CD4-positive, alpha-beta memory T cell (primary cell): ENCODE results near the gene MTERF4. TPM values are rescaled to one million over a fixed set of nuclear protein-coding genes. Genes with fewer than 3 reads are reported as not detected.

Source experiments
- CTCF ChIA-PET: fragments of 350-600 bp; sonication (Branson Sonifier 250); formaldehyde crosslinking; loops from one replicate; lab custom pipeline; 2021; ENCODE audit warnings: inconsistent platforms; ENCODE audit not compliant: partially characterized antibody; lab: Charles Lee
- POLR2A ChIA-PET: fragments of 350-600 bp; sonication (Branson Sonifier 250); formaldehyde crosslinking; loops from one replicate; lab custom pipeline; 2021; ENCODE audit not compliant: partially characterized antibody; lab: Charles Lee
- DNase-seq, 5 donors: peaks; one replicate each; pipeline versions ENCODE4 v3.0.0 to v3.0.0-alpha.2; 2020 to 2022; ENCODE audit warnings: mixed read lengths in 1 of 5
- H3K27ac ChIP-seq: one replicate; pipeline ENCODE4 v1.7.0; 2013; ENCODE audit warnings: low read depth, low read length
- H3K27me3 ChIP-seq: 2 replicates; pipeline ENCODE4 v1.7.0; 2013; ENCODE audit warnings: mild to moderate bottlenecking, low read length, moderate library complexity; ENCODE audit not compliant: insufficient read depth
- H3K36me3 ChIP-seq: 2 replicates; pipeline ENCODE4 v1.7.0; 2013; ENCODE audit warnings: mild to moderate bottlenecking, low read length, moderate library complexity; ENCODE audit not compliant: insufficient read depth
- H3K4me1 ChIP-seq: 2 replicates; pipeline ENCODE4 v1.7.0; 2013; ENCODE audit warnings: mild to moderate bottlenecking, low read length, moderate library complexity; ENCODE audit not compliant: insufficient read depth
- H3K4me3 ChIP-seq, 2 donors: one replicate each; pipeline ENCODE4 v1.7.0; 2013; ENCODE audit warnings: low read length in 2 of 2, mild to moderate bottlenecking in 1 of 2
- H3K9me3 ChIP-seq, 2 donors: one replicate each; pipeline ENCODE4 v1.7.0; 2013; ENCODE audit warnings: low read length in 2 of 2, control low read depth in 1 of 2; ENCODE audit not compliant: control insufficient read depth in 1 of 2
- H3K27ac Mint-ChIP-seq, 7 donors: one replicate each; pipeline ENCODE4 v1.8.0; 2020 to 2021; ENCODE audit warnings: mixed read lengths in 7 of 7, mild to moderate bottlenecking in 6 of 7, inconsistent platforms in 3 of 7, moderate library complexity in 3 of 7
- H3K27me3 Mint-ChIP-seq, 2 donors: one replicate each; pipeline ENCODE4 v1.8.0; 2020 to 2021; ENCODE audit warnings: mixed read lengths in 2 of 2
- H3K36me3 Mint-ChIP-seq, 2 donors: one replicate each; pipeline ENCODE4 v1.8.0; 2020 to 2021; ENCODE audit warnings: mixed read lengths in 2 of 2, inconsistent platforms in 1 of 2, mild to moderate bottlenecking in 1 of 2
- H3K4me1 Mint-ChIP-seq, 4 donors: one replicate each; pipeline ENCODE4 v1.8.0; 2020 to 2021; ENCODE audit warnings: mixed read lengths in 4 of 4, mild to moderate bottlenecking in 1 of 4
- H3K4me3 Mint-ChIP-seq, 8 donors: one replicate each; pipeline ENCODE4 v1.8.0; 2020 to 2021; ENCODE audit warnings: mixed read lengths in 8 of 8, mild to moderate bottlenecking in 7 of 8, moderate library complexity in 6 of 8, inconsistent platforms in 3 of 8
- H3K9me3 Mint-ChIP-seq, 8 donors: one replicate each; pipeline ENCODE4 v1.8.0; 2020 to 2021; ENCODE audit warnings: mixed read lengths in 8 of 8, mild to moderate bottlenecking in 5 of 8, inconsistent platforms in 3 of 8, moderate library complexity in 1 of 8
- intact Hi-C: fragments of 100-400 bp; cut with micrococcal nuclease; formaldehyde crosslinking; loops from one replicate; pipeline ENCODE4 v1.15.1; 2023
- polyA plus RNA-seq, 2 donors: library from polyadenylated mRNA; unstranded; fragments of 300-500 nt; fragmentation: Illumina TruSeq; gene quantifications; one replicate each; pipeline ENCODE4 v1.2.3, GENCODE V29; 2021
- total RNA-seq, 2 experiments: library from RNA; stranded (reverse); gene quantifications; one replicate each; pipeline ENCODE4 v1.2.3, GENCODE V29; 2021

MTERF4 gene
- total and polyA plus RNA-seq, 4 experiments from 2014 or later: 44.6 to 227 (median 130) TPM

- peaks cover 26% of the 10 kb centered on the region for H3K4me1 ChIP-seq
- H3K9me3 ChIP-seq: no peaks in the 10 kb centered on the region
- no peak for DNase-seq
- H3K27ac Mint-ChIP-seq: peak overlapping the region; percentile 72 to 90 (median 82)
- peaks cover 28 to 50% (median 43%) of the 10 kb centered on the region in 4 donors for H3K4me1 Mint-ChIP-seq
- no peaks in the 10 kb centered on the region for H3K27me3 ChIP-seq
- H3K9me3 Mint-ChIP-seq: peaks cover 0 to 1% (median 0%) of the 10 kb centered on the region in 8 donors
- ChIA-PET CTCF (interaction anchor here (1.0 to 3.7 kb wide), 3 partner anchors 9 to 68 kb away, joined by 3 to 44 read pairs (median 4); no protein-coding TSS in a partner anchor), POLR2A (interaction anchor here (0.9 to 9.0 kb wide), 8 partner anchors 12 to 168 kb away, joined by 3 to 299 read pairs (median 15); partner anchors contain the start of genes HDLBP, MTERF4 and SEPTIN2)
- no peaks in the 10 kb centered on the region for H3K27me3 Mint-ChIP-seq
- intact Hi-C loops: loop anchor here (5.0 kb wide), 1 partner anchor 296 kb away; no protein-coding TSS in a partner anchor
- H3K36me3 ChIP-seq: no peaks in the 10 kb centered on the region
- peaks cover 5 to 24% of the 10 kb centered on the region in 2 donors for H3K36me3 Mint-ChIP-seq
- peak overlapping the region; percentile 70 to 93 for H3K4me3 ChIP-seq
- no peak overlapping the region for H3K27ac ChIP-seq
- peak overlapping the region; percentile 90 to 99 (median 94) for H3K4me3 Mint-ChIP-seq
These were observed 46.2 kb upstream of the MTERF4 start for GRCh38 chr2:241148239-241148638.

GRCh38 chr2:241147336-241147735 is 45.2 kb upstream of the MTERF4 start:
- Mint-ChIP-seq H3K4me1 (peaks cover 27 to 47% (median 42%) of the 10 kb centered on the region in 4 donors), H3K9me3 (peaks cover 0 to 1% (median 0%) of the 10 kb centered on the region in 8 donors), H3K36me3 (peaks cover 4 to 23% of the 10 kb centered on the region in 2 donors), H3K27ac (no peak overlapping the region), H3K4me3 (peak overlapping the region in 6 of 8 donors; percentile 70 to 99 (median 92)), H3K27me3 (no peaks in the 10 kb centered on the region)
- DNase-seq: no peak
- ChIA-PET POLR2A (interaction anchor here (1.8 to 9.0 kb wide), 2 partner anchors 11 to 40 kb away, joined by 8 to 299 read pairs; partner anchors contain the start of gene MTERF4), CTCF (interaction anchor here (1.0 to 1.2 kb wide), 2 partner anchors 67 to 70 kb away, joined by 3 read pairs; no protein-coding TSS in a partner anchor)
- intact Hi-C loops: loop anchor here (5.0 kb wide), 1 partner anchor 295 kb away; no protein-coding TSS in a partner anchor
- Histone ChIP-seq H3K27ac (no peak overlapping the region), H3K4me3 (no peak overlapping the region), H3K4me1 (peaks cover 26% of the 10 kb centered on the region), H3K27me3 (no peaks in the 10 kb centered on the region), H3K9me3 (no peaks in the 10 kb centered on the region), H3K36me3 (peaks cover 4% of the 10 kb centered on the region)

DNA sequence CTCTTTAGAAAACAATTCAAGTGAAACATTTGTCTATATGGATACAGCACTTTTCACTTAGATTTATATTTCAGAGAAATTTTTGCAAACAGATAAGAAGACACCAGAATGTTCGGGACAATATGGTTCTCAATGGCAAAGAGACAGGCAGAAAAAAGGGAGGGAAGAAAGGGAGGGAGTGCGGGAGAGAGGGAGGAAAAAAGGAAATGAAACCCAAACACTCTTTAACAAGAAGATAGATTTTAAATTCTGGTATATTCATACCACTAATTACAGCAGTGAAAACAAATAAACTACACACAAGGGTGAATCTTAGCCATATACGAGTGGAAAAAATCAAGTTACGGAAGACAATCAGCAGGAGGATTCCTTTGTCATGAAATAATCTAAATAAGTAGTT is 44.2 kb upstream of the MTERF4 start:
- Histone ChIP-seq H3K4me3 (no peak overlapping the region), H3K4me1 (peaks cover 19% of the 10 kb centered on the region), H3K9me3 (no peaks in the 10 kb centered on the region), H3K27ac (no peak overlapping the region), H3K27me3 (no peaks in the 10 kb centered on the region), H3K36me3 (peaks cover 7% of the 10 kb centered on the region)
- intact Hi-C loops: loop anchor here (5.0 kb wide), 1 partner anchor 294 kb away; no protein-coding TSS in a partner anchor
- DNase-seq: no peak
- H3K27ac Mint-ChIP-seq: peak overlapping the region in 1 of 7 donors; percentile 43
- CTCF ChIA-PET: interaction anchor here (1.2 to 1.9 kb wide), 2 partner anchors 22 to 69 kb away, joined by 3 to 10 read pairs; no protein-coding TSS in a partner anchor
- POLR2A ChIA-PET: interaction anchor here (0.7 to 9.0 kb wide), 3 partner anchors 10 to 233 kb away, joined by 3 to 299 read pairs (median 8); partner anchors contain the start of gene MTERF4
- H3K36me3 Mint-ChIP-seq: peaks cover 11 to 28% of the 10 kb centered on the region in 2 donors
- peaks cover 0 to 1% (median 0%) of the 10 kb centered on the region in 8 donors for H3K9me3 Mint-ChIP-seq
- no peaks in the 10 kb centered on the region for H3K27me3 Mint-ChIP-seq
- H3K4me3 Mint-ChIP-seq: no peak overlapping the region
- peaks cover 19 to 44% (median 34%) of the 10 kb centered on the region in 4 donors for H3K4me1 Mint-ChIP-seq

DNA sequence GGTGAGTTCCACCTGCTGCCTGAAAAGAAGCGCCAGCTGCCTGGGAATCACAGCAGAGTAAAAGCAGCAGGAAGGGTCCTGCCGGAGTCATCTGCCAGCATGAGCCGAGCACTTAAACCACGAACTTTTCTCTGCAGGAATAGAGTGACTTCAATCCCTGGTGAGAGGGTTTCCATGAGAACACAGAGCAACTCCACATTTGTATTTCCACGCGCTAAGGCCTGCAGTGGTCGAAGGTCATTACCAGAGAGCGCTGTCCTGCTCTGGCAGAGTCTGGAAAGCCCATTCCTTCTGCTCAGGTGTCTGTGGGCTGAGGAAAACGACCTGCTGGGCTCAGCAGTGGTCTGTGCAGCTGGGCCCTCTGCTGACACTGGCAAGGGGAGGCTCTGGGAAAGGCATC is 40.5 kb upstream of the MTERF4 start:
- H3K4me1 ChIP-seq: peaks cover under 1% of the 10 kb centered on the region
- H3K27ac ChIP-seq: no peak overlapping the region
- ChIA-PET CTCF (no interaction called here), POLR2A (interaction anchor here (1.1 to 2.2 kb wide), 3 partner anchors 9 to 34 kb away, joined by 3 to 10 read pairs (median 3); no protein-coding TSS in a partner anchor)
- no peak overlapping the region for H3K27ac Mint-ChIP-seq
- intact Hi-C loops: no loop called here
- no peaks in the 10 kb centered on the region for H3K27me3 ChIP-seq
- no peak overlapping the region for H3K4me3 ChIP-seq
- H3K9me3 Mint-ChIP-seq: no peaks in the 10 kb centered on the region
- no peak for DNase-seq
- H3K4me1 Mint-ChIP-seq: peaks cover 5 to 21% (median 12%) of the 10 kb centered on the region in 4 donors
- H3K4me3 Mint-ChIP-seq: no peak overlapping the region
- peaks cover 28 to 38% of the 10 kb centered on the region in 2 donors for H3K36me3 Mint-ChIP-seq
- no peaks in the 10 kb centered on the region for H3K9me3 ChIP-seq
- peaks cover 37% of the 10 kb centered on the region for H3K36me3 ChIP-seq
- no peaks in the 10 kb centered on the region for H3K27me3 Mint-ChIP-seq

- Mint-ChIP-seq H3K4me1 (peaks cover 4 to 21% (median 12%) of the 10 kb centered on the region in 4 donors), H3K4me3 (no peak overlapping the region), H3K27ac (peak overlapping the region in 3 of 7 donors; percentile 42 to 78 (median 51)), H3K36me3 (peaks cover 28 to 38% of the 10 kb centered on the region in 2 donors), H3K9me3 (no peaks in the 10 kb centered on the region), H3K27me3 (no peaks in the 10 kb centered on the region)
- Histone ChIP-seq H3K27ac (no peak overlapping the region), H3K4me1 (no peaks in the 10 kb centered on the region), H3K36me3 (peaks cover 39% of the 10 kb centered on the region), H3K9me3 (no peaks in the 10 kb centered on the region), H3K27me3 (no peaks in the 10 kb centered on the region), H3K4me3 (no peak overlapping the region)
- intact Hi-C loops: no loop called here
- POLR2A ChIA-PET: interaction anchor here (1.1 to 2.2 kb wide), 5 partner anchors 8 to 33 kb away, joined by 3 to 10 read pairs (median 3); partner anchors contain the start of genes PASK and PPP1R7
- CTCF ChIA-PET: interaction anchor here (1.4 kb wide), 1 partner anchor 64 kb away, joined by 3 read pairs; no protein-coding TSS in a partner anchor
- DNase-seq: no peak
These were observed 40.0 kb upstream of the MTERF4 start for GRCh38 chr2:241142063-241142462.

DNA sequence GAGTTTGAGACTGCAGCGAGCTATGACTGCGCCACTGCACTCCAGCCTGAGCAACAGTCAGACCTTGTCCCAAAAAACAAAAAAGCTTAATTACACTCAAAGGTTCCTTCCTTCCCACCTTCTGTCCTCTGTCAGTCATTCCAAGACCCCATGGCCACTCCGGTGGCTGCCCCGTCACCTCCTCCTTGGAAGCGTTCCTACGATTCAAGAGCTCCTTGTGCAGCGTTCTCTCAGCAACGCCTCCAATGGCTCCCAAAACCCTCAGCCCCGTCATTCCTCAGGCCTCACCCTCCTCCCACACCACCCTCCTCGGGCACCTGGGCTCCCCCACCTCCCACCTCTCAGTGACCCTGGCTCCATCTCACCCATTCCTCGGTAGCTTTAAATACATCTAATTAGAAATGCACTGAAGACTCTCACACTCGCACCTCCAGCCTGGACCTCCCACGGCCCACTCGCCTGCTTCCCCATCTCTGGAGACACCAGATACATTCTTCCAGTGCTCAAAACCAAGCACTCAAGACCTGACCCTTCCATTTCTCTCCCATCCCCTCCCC is 39.2 kb upstream of the MTERF4 start:
- no peaks in the 10 kb centered on the region for H3K9me3 ChIP-seq
- H3K36me3 ChIP-seq: peaks cover 39% of the 10 kb centered on the region
- H3K4me1 ChIP-seq: no peaks in the 10 kb centered on the region
- Mint-ChIP-seq H3K27ac (no peak overlapping the region), H3K36me3 (peaks cover 30 to 43% of the 10 kb centered on the region in 2 donors), H3K4me3 (no peak overlapping the region), H3K27me3 (no peaks in the 10 kb centered on the region), H3K4me1 (peaks cover 4 to 15% (median 10%) of the 10 kb centered on the region in 4 donors), H3K9me3 (no peaks in the 10 kb centered on the region)
- ChIA-PET POLR2A (interaction anchor here (1.1 to 2.2 kb wide), 5 partner anchors 8 to 39 kb away, joined by 3 to 10 read pairs (median 3); partner anchors contain the start of genes MTERF4, PASK and PPP1R7), CTCF (interaction anchor here (1.4 kb wide), 1 partner anchor 63 kb away, joined by 3 read pairs; no protein-coding TSS in a partner anchor)
- H3K27me3 ChIP-seq: no peaks in the 10 kb centered on the region
- H3K4me3 ChIP-seq: no peak overlapping the region
- no peak overlapping the region for H3K27ac ChIP-seq
- DNase-seq: no peak
- intact Hi-C loops: no loop called here
